H1 (cell line): ENCODE results near the gene NPIPB6. TPM values are rescaled to one million over a fixed set of nuclear protein-coding genes. Genes with fewer than 3 reads are reported as not detected.

ENCODE experiments used
- CTCF ChIA-PET: fragments of 300-600 bp; sonication (Branson Sonifier 250); formaldehyde crosslinking; loops from one replicate; lab custom pipeline; 2021; ENCODE audit not compliant: partially characterized antibody; lab: Charles Lee
- POLR2A ChIA-PET: fragments of 300-600 bp; sonication (Branson Sonifier 250); formaldehyde crosslinking; loops from one replicate; lab custom pipeline; 2021; ENCODE audit warnings: inconsistent platforms; ENCODE audit not compliant: partially characterized antibody; lab: Charles Lee
- DNase-seq, 2 experiments: peaks; one replicate each; pipeline versions ENCODE4 v3.0.0 to v3.0.0-alpha.2; 2010 to 2022; ENCODE audit warnings: low spot score in 2 of 2, low read depth in 1 of 2, mixed read lengths in 1 of 2
- FAIRE-seq: peaks from 2 replicates; lab custom pipeline; 2011; peaks lifted over from hg19 to GRCh38; lab: Jason Lieb, UNC
- H2AFZ ChIP-seq: 2 replicates; pipeline ENCODE4 v1.8.1; 2012; ENCODE audit warnings: low read length, inconsistent platforms
- H2AK5ac ChIP-seq: 2 replicates; pipeline ENCODE4 v1.6.1; 2013; ENCODE audit warnings: low read depth, low read length
- H2BK120ac ChIP-seq: replicated peaks from 2 replicates; pipeline ENCODE3; 2013; ENCODE audit warnings: low read depth, low read length, inconsistent platforms
- H2BK12ac ChIP-seq: 2 replicates; pipeline ENCODE4 v1.6.1; 2013; ENCODE audit warnings: low read depth, low read length
- H2BK15ac ChIP-seq: 2 replicates; pipeline ENCODE4 v1.6.1; 2013; ENCODE audit warnings: low read length
- H2BK20ac ChIP-seq: 2 replicates; pipeline ENCODE4 v1.6.1; 2013; ENCODE audit warnings: low read length
- H2BK5ac ChIP-seq: 2 replicates; pipeline ENCODE4 v1.6.1; 2013; ENCODE audit warnings: low read depth, low read length
- H3K14ac ChIP-seq: 2 replicates; pipeline ENCODE4 v1.6.1; 2013; ENCODE audit warnings: inconsistent platforms; ENCODE audit not compliant: insufficient read length
- H3K18ac ChIP-seq: 2 replicates; pipeline ENCODE4 v1.6.1; 2013; ENCODE audit warnings: low read length; ENCODE audit errors: extremely low read depth
- H3K23ac ChIP-seq: 2 replicates; pipeline ENCODE4 v1.6.1; 2013; ENCODE audit warnings: inconsistent platforms; ENCODE audit not compliant: insufficient read length
- H3K23me2 ChIP-seq: 2 replicates; pipeline ENCODE4 v1.6.1; 2013; ENCODE audit warnings: low read depth, low read length
- H3K27ac ChIP-seq: 2 replicates; pipeline ENCODE4 v1.6.1; 2011; ENCODE audit warnings: low read depth, low read length, inconsistent platforms
- H3K27me3 ChIP-seq, 4 experiments: replicated peaks in 1 of 4; 1 replicate in 1 of 4; 2 replicates in 3 of 4; pipeline versions ENCODE4 v1.6.1 to v1.8.1; 2011 to 2013; ENCODE audit warnings: low read length in 3 of 4, mild to moderate bottlenecking in 3 of 4, inconsistent platforms in 2 of 4, mixed read lengths in 2 of 4, moderate library complexity in 1 of 4; ENCODE audit not compliant: control insufficient read depth in 3 of 4, insufficient read depth in 3 of 4; ENCODE audit errors: extremely low read depth in 1 of 4
- H3K36me3 ChIP-seq, 4 experiments: 2 replicates each; pipeline versions ENCODE4 v1.6.1 to v1.8.1; 2011 to 2013; ENCODE audit warnings: mild to moderate bottlenecking in 4 of 4, low read length in 3 of 4, moderate library complexity in 2 of 4, control low read depth in 1 of 4, inconsistent platforms in 1 of 4; ENCODE audit not compliant: insufficient read depth in 4 of 4, control insufficient read depth in 2 of 4
- H3K4ac ChIP-seq: replicated peaks from 2 replicates; pipeline ENCODE3; 2013; ENCODE audit warnings: low read length, low read depth, mixed read lengths, inconsistent platforms; ENCODE audit not compliant: insufficient read length
- H3K4me1 ChIP-seq, 4 experiments: replicated peaks in 1 of 4; 1 replicate in 1 of 4; 2 replicates in 3 of 4; pipeline versions ENCODE4 v1.6.1 to v1.8.1; 2011 to 2013; ENCODE audit warnings: low read length in 3 of 4, inconsistent platforms in 2 of 4, mixed read lengths in 1 of 4; ENCODE audit not compliant: insufficient read depth in 4 of 4, control insufficient read depth in 3 of 4
- H3K4me2 ChIP-seq, 2 experiments: 2 replicates each; pipeline versions ENCODE4 v1.6.1 to v1.8.1; 2011 to 2013; ENCODE audit warnings: low read depth in 2 of 2, low read length in 2 of 2, control low read depth in 1 of 2, inconsistent platforms in 1 of 2, mild to moderate bottlenecking in 1 of 2; ENCODE audit not compliant: insufficient read depth in 1 of 2
- H3K4me3 ChIP-seq, 4 experiments: fragments of 200-600, 300-600 bp in 1 of 4; sonication (generic), shearing (Covaris generic), sonication (Bioruptor Twin) in 1 of 4; 2 replicates each; pipeline versions ENCODE4 v1.5.1 to v1.8.1; 2011 to 2016; ENCODE audit warnings: low read length in 4 of 4, low read depth in 3 of 4, control low read depth in 2 of 4, inconsistent platforms in 2 of 4, mild to moderate bottlenecking in 2 of 4, mixed read lengths in 1 of 4, moderate library complexity in 1 of 4; ENCODE audit not compliant: insufficient read depth in 2 of 4; ENCODE audit errors: extremely low read depth in 1 of 4
- H3K56ac ChIP-seq: replicated peaks from 2 replicates; pipeline ENCODE3; 2013; ENCODE audit warnings: low read depth, mild to moderate bottlenecking, mixed read lengths, low read length, inconsistent platforms; ENCODE audit not compliant: insufficient read length
- H3K79me1 ChIP-seq: 2 replicates; pipeline ENCODE4 v1.6.1; 2013; ENCODE audit warnings: low read depth, low read length, control low read depth
- H3K79me2 ChIP-seq, 2 experiments: 2 replicates each; pipeline versions ENCODE4 v1.6.1 to v1.8.1; 2012 to 2013; ENCODE audit warnings: low read length in 2 of 2, mild to moderate bottlenecking in 2 of 2, inconsistent platforms in 1 of 2; ENCODE audit not compliant: insufficient read depth in 2 of 2, control insufficient read depth in 1 of 2
- H3K9ac ChIP-seq, 4 experiments: replicated peaks in 1 of 4; 1 replicate in 1 of 4; 2 replicates in 3 of 4; pipeline versions ENCODE4 v1.6.1 to v1.8.1; 2011 to 2013; ENCODE audit warnings: low read depth in 3 of 4, low read length in 3 of 4, control low read depth in 2 of 4, mild to moderate bottlenecking in 2 of 4, moderate library complexity in 2 of 4, inconsistent platforms in 1 of 4; ENCODE audit errors: extremely low read depth in 1 of 4
- H3K9me3 ChIP-seq, 2 experiments: 2 replicates each; pipeline versions ENCODE4 v1.6.1 to v1.8.1; 2012 to 2013; ENCODE audit warnings: mild to moderate bottlenecking in 2 of 2, moderate library complexity in 2 of 2, control low read depth in 1 of 2, inconsistent platforms in 1 of 2, low read depth in 1 of 2, low read length in 1 of 2, mixed read lengths in 1 of 2; ENCODE audit not compliant: insufficient read depth in 2 of 2
- H4K20me1 ChIP-seq, 2 experiments: replicated peaks in 1 of 2; 2 replicates each; pipeline versions ENCODE3 to v1.8.1; 2011 to 2013; ENCODE audit warnings: inconsistent platforms in 2 of 2, low read length in 2 of 2, mild to moderate bottlenecking in 1 of 2; ENCODE audit not compliant: insufficient read depth in 2 of 2, control insufficient read depth in 1 of 2
- H4K5ac ChIP-seq: 2 replicates; pipeline ENCODE4 v1.6.1; 2013; ENCODE audit warnings: low read length, low read depth, mixed read lengths, inconsistent platforms; ENCODE audit not compliant: insufficient read length
- H4K8ac ChIP-seq: 2 replicates; pipeline ENCODE4 v1.8.0; 2013; ENCODE audit warnings: mild to moderate bottlenecking, moderate library complexity, low read length, inconsistent platforms; ENCODE audit not compliant: insufficient read depth; ENCODE audit errors: extremely low read depth
- H4K91ac ChIP-seq: replicated peaks from 2 replicates; pipeline ENCODE3; 2013; ENCODE audit warnings: low read length, mixed read lengths, inconsistent platforms; ENCODE audit not compliant: insufficient read length
- CBX8 ChIP-seq: fragments of 300-800, 300-1000 bp; sonication (generic); IDR thresholded peaks from 2 replicates; pipeline ENCODE4 v1.7.1; 2016; ENCODE audit warnings: low read depth, low read length, borderline replicate concordance
- CHD1 ChIP-seq: IDR thresholded peaks from 2 replicates; pipeline ENCODE4 v1.6.1; 2012; ENCODE audit warnings: low read depth, low read length, improper control_type of control experiment
- GABPA ChIP-seq: IDR thresholded peaks from 2 replicates; pipeline ENCODE4 v1.6.1; 2011; ENCODE audit warnings: mild to moderate bottlenecking, low read length, moderate library complexity, borderline replicate concordance; ENCODE audit not compliant: insufficient read depth
- JUND ChIP-seq: IDR thresholded peaks from 2 replicates; pipeline ENCODE4 v1.6.1; 2011; ENCODE audit warnings: mild to moderate bottlenecking, improper control_type of control experiment, low read length
- KDM1A ChIP-seq: fragments of 200-600, 300-600 bp; sonication (generic); IDR thresholded peaks from 2 replicates; pipeline ENCODE4 v1.7.1; 2016; ENCODE audit warnings: mild to moderate bottlenecking, low read length, borderline replicate concordance
- KDM4A ChIP-seq: IDR thresholded peaks from one replicate; pipeline ENCODE4 v1.7.1; 2012; ENCODE audit warnings: low read depth, mild to moderate bottlenecking, moderate library complexity, low read length, inconsistent platforms; ENCODE audit not compliant: severe bottlenecking
- RAD21 ChIP-seq, 2 experiments: IDR thresholded peaks in 1 of 2; conservative IDR thresholded peaks in 1 of 2; 2 replicates each; pipeline ENCODE4 v1.6.1; 2011; ENCODE audit warnings: low read depth in 2 of 2, low read length in 2 of 2, improper control_type of control experiment in 1 of 2, inconsistent platforms in 1 of 2, mild to moderate bottlenecking in 1 of 2, moderate library complexity in 1 of 2
- RXRA ChIP-seq: IDR thresholded peaks from 2 replicates; pipeline ENCODE4 v1.6.1; 2011; ENCODE audit warnings: low read depth, mild to moderate bottlenecking, low read length, moderate library complexity; ENCODE audit not compliant: insufficient read depth
- SIN3A ChIP-seq, 2 experiments: IDR thresholded peaks in 1 of 2; conservative IDR thresholded peaks in 1 of 2; 2 replicates each; pipeline ENCODE4 v1.6.1; 2011 to 2012; ENCODE audit warnings: low read length in 2 of 2, improper control_type of control experiment in 1 of 2, low read depth in 1 of 2, mild to moderate bottlenecking in 1 of 2
- TAF7 ChIP-seq: optimal IDR thresholded peaks from 2 replicates; pipeline ENCODE3; 2011; ENCODE audit warnings: low read depth, mild to moderate bottlenecking, inconsistent platforms, low read length, moderate library complexity, borderline replicate concordance
- TBP ChIP-seq: IDR thresholded peaks from 2 replicates; pipeline ENCODE4 v1.6.1; 2011; ENCODE audit warnings: low read depth, low read length, improper control_type of control experiment
- WGBS, 2 experiments: shearing (Covaris generic) in 1 of 2; methylation state at CpG; one replicate each; pipeline versions ENCODE4 v1.1.6 to v1.1.7; 2013 to 2015; ENCODE audit warnings: low lambda C conversion rate in 2 of 2, mixed read lengths in 2 of 2, inconsistent platforms in 1 of 2, low coverage in 1 of 2, missing lambda C conversion rate in 1 of 2; ENCODE audit not compliant: insufficient replicate concordance in 2 of 2, insufficient coverage in 1 of 2, insufficient read length in 1 of 2; ENCODE audit errors: extremely low coverage in 1 of 2, missing lambda C conversion rate in 1 of 2; 5-methylcytosine and 5-hydroxymethylcytosine counted together
- polyA plus RNA-seq, 7 experiments: library from polyadenylated mRNA; depleted of rRNA in 3 of 7; stranded (reverse) in 5 of 7; unstranded in 2 of 7; fragments of >200 nt in 5 of 7; fragments of 200-250 nt in 2 of 7; gene quantifications; 1 replicate in 5 of 7; 2 replicates in 1 of 7; 4 replicates in 1 of 7; pipeline versions ENCODE4 v1.2.1 to v1.2.3, GENCODE V29; 2011 to 2013; ENCODE audit warnings: missing spikeins in 2 of 7, mixed read lengths in 2 of 7
- total RNA-seq: library from RNA; stranded (reverse); fragmentation: NEBNext Ultra II Directional; extraction: Animal tissue kit (Norgen Biotek cat#: 25700); gene quantifications from 2 replicates; pipeline ENCODE4 v1.2.1, GENCODE V29; 2021

Gene NPIPB6
- total and polyA plus RNA-seq, 2 of the 8 experiments (the other 6 are each of a cell fraction or from before 2014, with no cell fraction given): 0.83 to 1.9 TPM

GRCh38 chr16:28308794-28309584, 54.3 kb downstream of the NPIPB6 start:
- DNase-seq (no peak), FAIRE-seq (no peak)
- 93% methylated on average over 14 of the region's 14 CpGs; no CpG with 5 or more reads in 1 of the 2 experiments for WGBS, 2 experiments
- Histone ChIP-seq H3K4me2 (no peak overlapping the region), H2BK120ac (no peak overlapping the region), H2BK15ac (no peak overlapping the region), H3K79me2 (peaks cover 0 to 51% of the 10 kb centered on the region in 2 experiments), H3K9ac (no peak overlapping the region), H4K91ac (no peak overlapping the region), H2AK5ac (no peak overlapping the region), H4K5ac (no peak overlapping the region), H3K9me3 (no peaks in the 10 kb centered on the region), H3K4me3 (no peak overlapping the region), H3K4ac (no peak overlapping the region), H3K79me1 (peaks cover 18% of the 10 kb centered on the region), H3K27ac (no peak overlapping the region), H3K4me1 (no peaks in the 10 kb centered on the region; a peak in 1 of 7 replicates), H3K56ac (no peak overlapping the region), H2BK5ac (no peak overlapping the region), H3K27me3 (no peaks in the 10 kb centered on the region), H2BK20ac (no peak overlapping the region), H2BK12ac (no peak overlapping the region), H3K36me3 (peaks cover 0 to 5% (median under 1%) of the 10 kb centered on the region in 4 experiments; a peak in 5 of 8 replicates), H4K20me1 (peaks cover 11 to 32% of the 10 kb centered on the region in 2 experiments), H2AFZ (no peak overlapping the region), H4K8ac (no peak overlapping the region; the same call in 1 of the 2 replicates), H3K23me2 (no peaks in the 10 kb centered on the region), H3K18ac (no peak overlapping the region), H3K23ac (no peak overlapping the region), H3K14ac (no peak overlapping the region)
- ChIA-PET CTCF (interaction anchor here (0.6 to 4.5 kb wide), 5 partner anchors 9 to 31 kb away, joined by 3 to 22 read pairs (median 7); no protein-coding TSS in a partner anchor), POLR2A (interaction anchor here (0.7 to 3.0 kb wide), 6 partner anchors 10 to 51 kb away, joined by 3 to 8 read pairs (median 4); partner anchors contain the start of gene SBK1)
- no peak for TF ChIP-seq TAF7
- no peak for TF ChIP-seq CHD1
- no peak for TF ChIP-seq RAD21 (IDR thresholded peaks at IDR 0.05 in 1 of 2, conservative IDR thresholded peaks at IDR 0.05 in 1 of 2; ENCODE audit: low read depth in 2 of 2, low read length in 2 of 2)
- TF ChIP-seq JUND: no peak
- TF ChIP-seq KDM4A: no peak
- no peak for TF ChIP-seq CBX8
- no peak for TF ChIP-seq SIN3A (conservative IDR thresholded peaks at IDR 0.05 in 1 of 2, IDR thresholded peaks at IDR 0.05 in 1 of 2; ENCODE audit: low read depth in 1 of 2, low read length in 2 of 2)
- no peak for TF ChIP-seq RXRA
- no peak for TF ChIP-seq GABPA
- TF ChIP-seq TBP: no peak
- TF ChIP-seq KDM1A: no peak
